Mesendoderm (in vitro differentiated cells): ENCODE measurements around the gene BLACAT1.
"Not testable (repeated sequence)": the region's sequence is repeated elsewhere in the genome, so short reads cannot be mapped to it uniquely, and the experiment has no call there.

ENCODE experiments used
- DNase-seq: peaks from one replicate; pipeline ENCODE4 v3.0.0; 2013
- H2AK5ac ChIP-seq: 2 replicates; pipeline ENCODE4 v1.6.1; 2013; ENCODE audit warnings: low read length, inconsistent platforms
- H2BK120ac ChIP-seq: 2 replicates; pipeline ENCODE4 v1.6.1; 2013; ENCODE audit warnings: low read depth, mild to moderate bottlenecking, low read length, moderate library complexity, mixed read lengths
- H2BK15ac ChIP-seq: replicated peaks from 2 replicates; pipeline ENCODE4 v1.6.1; 2013; ENCODE audit warnings: low read depth, mild to moderate bottlenecking, moderate library complexity
- H2BK5ac ChIP-seq: 2 replicates; pipeline ENCODE4 v1.6.1; 2013; ENCODE audit warnings: low read length, inconsistent platforms
- H3K18ac ChIP-seq: 2 replicates; pipeline ENCODE4 v1.6.1; 2013; ENCODE audit warnings: mild to moderate bottlenecking, low read length, mixed read lengths
- H3K23ac ChIP-seq: one replicate; pipeline ENCODE4 v1.6.1; 2013; ENCODE audit warnings: low read length
- H3K27ac ChIP-seq: 2 replicates; pipeline ENCODE4 v1.5.1; 2013; ENCODE audit warnings: low read depth, mild to moderate bottlenecking, inconsistent platforms, low read length, moderate library complexity
- H3K27me3 ChIP-seq: 2 replicates; pipeline ENCODE4 v1.6.1; 2013; ENCODE audit warnings: low read length, control low read depth, mild to moderate bottlenecking, inconsistent platforms; ENCODE audit not compliant: insufficient read depth, poor library complexity
- H3K36me3 ChIP-seq: 2 replicates; pipeline ENCODE4 v1.6.1; 2013; ENCODE audit warnings: low read length, inconsistent platforms; ENCODE audit not compliant: control insufficient read depth, insufficient read depth
- H3K4ac ChIP-seq: one replicate; pipeline ENCODE4 v1.6.1; 2013; ENCODE audit warnings: low read depth, mild to moderate bottlenecking, low read length, moderate library complexity
- H3K4me1 ChIP-seq: 2 replicates; pipeline ENCODE4 v1.6.1; 2013; ENCODE audit warnings: low read depth, low read length, inconsistent platforms; ENCODE audit not compliant: control insufficient read depth
- H3K4me2 ChIP-seq: 2 replicates; pipeline ENCODE4 v1.6.1; 2013; ENCODE audit warnings: low read length
- H3K4me3 ChIP-seq: 2 replicates; pipeline ENCODE4 v1.5.1; 2013; ENCODE audit warnings: mild to moderate bottlenecking, low read length
- H3K56ac ChIP-seq: one replicate; pipeline ENCODE4 v1.6.1; 2013; ENCODE audit warnings: low read length
- H3K79me1 ChIP-seq: 2 replicates; pipeline ENCODE4 v1.6.1; 2013; ENCODE audit warnings: low read length, inconsistent platforms
- H3K79me2 ChIP-seq: 2 replicates; pipeline ENCODE4 v1.6.1; 2013; ENCODE audit warnings: mild to moderate bottlenecking, low read length; ENCODE audit not compliant: control insufficient read depth, insufficient read depth
- H3K9ac ChIP-seq: 2 replicates; pipeline ENCODE4 v1.6.1; 2013; ENCODE audit warnings: low read length, inconsistent platforms
- H4K5ac ChIP-seq: one replicate; pipeline ENCODE4 v1.6.1; 2013; ENCODE audit warnings: low read length
- H4K8ac ChIP-seq: one replicate; pipeline ENCODE4 v1.6.1; 2013; ENCODE audit warnings: low read depth, mild to moderate bottlenecking, control low read depth, low read length, moderate library complexity
- WGBS: extraction: QIAGEN DNeasy Blood & Tissue Kit; methylation state at CpG from one replicate; pipeline ENCODE4 v1.1.7; 2013; ENCODE audit warnings: low lambda C conversion rate, missing lambda C conversion rate; ENCODE audit not compliant: insufficient coverage; ENCODE audit errors: extremely low coverage; 5-methylcytosine and 5-hydroxymethylcytosine counted together

Gene BLACAT1

GRCh38 chr1:205481629-205482151 lies 25.8 kb upstream of the BLACAT1 start:
- no peak overlapping the region for H3K56ac ChIP-seq
- no peaks in the 10 kb centered on the region for H3K79me1 ChIP-seq
- H3K27me3 ChIP-seq: no peaks in the 10 kb centered on the region
- H3K27ac ChIP-seq: no peak overlapping the region
- H3K9ac ChIP-seq: no peak overlapping the region
- no peak overlapping the region for H3K18ac ChIP-seq
- no peak overlapping the region for H3K23ac ChIP-seq
- no peak overlapping the region for H3K4me2 ChIP-seq
- no peak overlapping the region for H2BK15ac ChIP-seq
- H3K79me2 ChIP-seq: no peaks in the 10 kb centered on the region
- no peak for DNase-seq
- no peak overlapping the region for H2BK5ac ChIP-seq
- no peak overlapping the region for H2BK120ac ChIP-seq
- no peak overlapping the region for H4K8ac ChIP-seq
- H2AK5ac ChIP-seq: no peak overlapping the region
- H3K36me3 ChIP-seq: no peaks in the 10 kb centered on the region
- no CpG with 5 or more reads among the region's 15 CpGs for WGBS
- H4K5ac ChIP-seq: no peak overlapping the region
- H3K4me3 ChIP-seq: no peak overlapping the region
- peaks cover 2% of the 10 kb centered on the region for H3K4me1 ChIP-seq
- H3K4ac ChIP-seq: no peak overlapping the region

DNA sequence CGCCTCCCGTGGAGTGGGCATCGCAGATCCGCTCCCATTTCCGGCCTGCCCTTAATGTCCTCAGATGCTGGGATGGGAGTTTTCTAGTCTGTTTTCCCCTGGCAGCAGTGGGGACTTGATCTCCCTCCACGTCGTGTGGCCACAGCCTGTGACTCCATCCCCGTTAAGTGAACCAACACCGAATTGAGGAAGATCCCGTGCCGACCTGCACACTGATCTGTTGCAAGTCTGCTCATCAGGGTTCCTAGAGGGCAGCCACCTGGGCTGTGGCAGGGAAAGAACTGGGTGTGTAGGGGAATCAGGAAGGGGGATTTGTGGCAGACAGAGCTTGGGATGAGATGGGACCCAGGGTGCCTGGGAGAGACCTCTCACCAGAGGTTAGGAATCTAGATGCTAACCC lies 25.4 kb upstream of the BLACAT1 start:
- H3K27ac ChIP-seq: no peak overlapping the region
- no CpG with 5 or more reads among the region's 11 CpGs for WGBS
- no peak overlapping the region for H2BK15ac ChIP-seq
- no peak overlapping the region for H3K18ac ChIP-seq
- no peak overlapping the region for H3K23ac ChIP-seq
- H2BK5ac ChIP-seq: no peak overlapping the region
- H3K4me2 ChIP-seq: no peak overlapping the region
- no peak overlapping the region for H4K5ac ChIP-seq
- H3K56ac ChIP-seq: no peak overlapping the region
- H3K79me1 ChIP-seq: no peaks in the 10 kb centered on the region
- H3K36me3 ChIP-seq: no peaks in the 10 kb centered on the region
- no peak overlapping the region for H2BK120ac ChIP-seq
- no peak for DNase-seq
- H3K27me3 ChIP-seq: no peaks in the 10 kb centered on the region
- no peaks in the 10 kb centered on the region for H3K79me2 ChIP-seq
- H3K9ac ChIP-seq: no peak overlapping the region
- H3K4me1 ChIP-seq: peaks cover 2% of the 10 kb centered on the region
- no peak overlapping the region for H3K4me3 ChIP-seq
- no peak overlapping the region for H4K8ac ChIP-seq
- no peak overlapping the region for H3K4ac ChIP-seq
- no peak overlapping the region for H2AK5ac ChIP-seq

GRCh38 chr1:205480349-205480985 lies 24.6 kb upstream of the BLACAT1 start:
- H3K27ac ChIP-seq: no peak overlapping the region
- H3K4me3 ChIP-seq: no peak overlapping the region
- H3K79me1 ChIP-seq: no peaks in the 10 kb centered on the region
- H2BK15ac ChIP-seq: no peak overlapping the region
- no CpG with 5 or more reads among the region's 17 CpGs for WGBS
- H2AK5ac ChIP-seq: no peak overlapping the region
- H2BK120ac ChIP-seq: no peak overlapping the region
- H3K23ac ChIP-seq: no peak overlapping the region
- H3K56ac ChIP-seq: no peak overlapping the region
- H3K79me2 ChIP-seq: no peaks in the 10 kb centered on the region
- H3K36me3 ChIP-seq: no peaks in the 10 kb centered on the region
- no peaks in the 10 kb centered on the region for H3K27me3 ChIP-seq
- H3K18ac ChIP-seq: no peak overlapping the region
- H2BK5ac ChIP-seq: no peak overlapping the region
- no peak overlapping the region for H3K4me2 ChIP-seq
- H3K9ac ChIP-seq: no peak overlapping the region
- H4K8ac ChIP-seq: no peak overlapping the region
- no peak for DNase-seq
- no peak overlapping the region for H3K4ac ChIP-seq
- no peak overlapping the region for H4K5ac ChIP-seq
- peaks cover 2% of the 10 kb centered on the region for H3K4me1 ChIP-seq

- not testable (repeated sequence) for H3K4me3 ChIP-seq, H3K4me2 ChIP-seq, H2BK15ac ChIP-seq, H3K27me3 ChIP-seq, H3K4ac ChIP-seq, DNase-seq, H2AK5ac ChIP-seq, H2BK5ac ChIP-seq, H3K18ac ChIP-seq, H3K27ac ChIP-seq, H4K5ac ChIP-seq, H3K79me2 ChIP-seq, H3K36me3 ChIP-seq, H3K23ac ChIP-seq, H3K79me1 ChIP-seq, H3K4me1 ChIP-seq, H2BK120ac ChIP-seq, H3K9ac ChIP-seq, H4K8ac ChIP-seq, H3K56ac ChIP-seq
- WGBS: no CpG with 5 or more reads among the region's 2 CpGs
Observed at GRCh38 chr1:205478985-205479384, 23.1 kb upstream of the BLACAT1 start.

GRCh38 chr1:205477759-205478247 lies 22.0 kb upstream of the BLACAT1 start:
- H3K36me3 ChIP-seq: no peaks in the 10 kb centered on the region
- no peaks in the 10 kb centered on the region for H3K79me1 ChIP-seq
- no peak overlapping the region for H2AK5ac ChIP-seq
- H2BK15ac ChIP-seq: no peak overlapping the region
- H3K27ac ChIP-seq: no peak overlapping the region
- no peak overlapping the region for H3K4ac ChIP-seq
- H3K56ac ChIP-seq: no peak overlapping the region
- no peak overlapping the region for H3K9ac ChIP-seq
- H4K5ac ChIP-seq: no peak overlapping the region
- H2BK120ac ChIP-seq: no peak overlapping the region
- no peak overlapping the region for H3K18ac ChIP-seq
- H3K27me3 ChIP-seq: no peaks in the 10 kb centered on the region
- H3K4me1 ChIP-seq: peaks cover 2% of the 10 kb centered on the region
- H2BK5ac ChIP-seq: no peak overlapping the region
- H3K4me3 ChIP-seq: no peak overlapping the region
- H3K79me2 ChIP-seq: no peaks in the 10 kb centered on the region
- H4K8ac ChIP-seq: no peak overlapping the region
- no peak overlapping the region for H3K4me2 ChIP-seq
- WGBS: no CpG with 5 or more reads among the region's 12 CpGs
- H3K23ac ChIP-seq: no peak overlapping the region
- DNase-seq: no peak
